Glutamatergic neuron (in vitro differentiated cells): ENCODE results near the gene B3GLCT. TPM values are rescaled to one million over a fixed set of nuclear protein-coding genes. Genes with fewer than 3 reads are reported as not detected.

ENCODE experiments used
- DNase-seq: peaks from one replicate; pipeline ENCODE4 v3.0.0; 2022
- H3K27ac Mint-ChIP-seq: one replicate; pipeline ENCODE4 v1.8.0; 2020; ENCODE audit warnings: mild to moderate bottlenecking, mixed read lengths, inconsistent platforms; ENCODE audit not compliant: unreplicated experiment
- H3K27me3 Mint-ChIP-seq: one replicate; pipeline ENCODE4 v1.8.0; 2020; ENCODE audit warnings: mild to moderate bottlenecking, moderate library complexity, mixed read lengths, inconsistent platforms; ENCODE audit not compliant: unreplicated experiment
- H3K36me3 Mint-ChIP-seq: one replicate; pipeline ENCODE4 v1.8.0; 2020; ENCODE audit warnings: mild to moderate bottlenecking, mixed read lengths, inconsistent platforms; ENCODE audit not compliant: unreplicated experiment
- H3K4me1 Mint-ChIP-seq: one replicate; pipeline ENCODE4 v1.8.0; 2020; ENCODE audit warnings: mild to moderate bottlenecking, low read depth, mixed read lengths, inconsistent platforms; ENCODE audit not compliant: unreplicated experiment
- H3K4me3 Mint-ChIP-seq: one replicate; pipeline ENCODE4 v1.8.0; 2020; ENCODE audit warnings: mild to moderate bottlenecking, mixed read lengths, inconsistent platforms; ENCODE audit not compliant: unreplicated experiment
- H3K9me3 Mint-ChIP-seq: one replicate; pipeline ENCODE4 v1.8.0; 2020; ENCODE audit warnings: mild to moderate bottlenecking, moderate library complexity, mixed read lengths, inconsistent platforms; ENCODE audit not compliant: unreplicated experiment
- total RNA-seq: library from RNA; stranded (reverse); fragmentation: NEBNext Ultra II Directional; extraction: Animal tissue kit (Norgen Biotek cat#: 25700); gene quantifications from one replicate; pipeline ENCODE4 v1.2.1, GENCODE V29; 2021; ENCODE audit not compliant: unreplicated experiment
- TF ChIP-seq, protein P1 (sequence below): fragments of 200-600 bp; sonication (generic); IDR thresholded peaks from one replicate; pipeline ENCODE4 v1.5.0; 2021; ENCODE audit not compliant: partially characterized antibody, unreplicated experiment

B3GLCT gene
- total RNA-seq, 1 donor from 2014 or later = 11.6 TPM

DNA sequence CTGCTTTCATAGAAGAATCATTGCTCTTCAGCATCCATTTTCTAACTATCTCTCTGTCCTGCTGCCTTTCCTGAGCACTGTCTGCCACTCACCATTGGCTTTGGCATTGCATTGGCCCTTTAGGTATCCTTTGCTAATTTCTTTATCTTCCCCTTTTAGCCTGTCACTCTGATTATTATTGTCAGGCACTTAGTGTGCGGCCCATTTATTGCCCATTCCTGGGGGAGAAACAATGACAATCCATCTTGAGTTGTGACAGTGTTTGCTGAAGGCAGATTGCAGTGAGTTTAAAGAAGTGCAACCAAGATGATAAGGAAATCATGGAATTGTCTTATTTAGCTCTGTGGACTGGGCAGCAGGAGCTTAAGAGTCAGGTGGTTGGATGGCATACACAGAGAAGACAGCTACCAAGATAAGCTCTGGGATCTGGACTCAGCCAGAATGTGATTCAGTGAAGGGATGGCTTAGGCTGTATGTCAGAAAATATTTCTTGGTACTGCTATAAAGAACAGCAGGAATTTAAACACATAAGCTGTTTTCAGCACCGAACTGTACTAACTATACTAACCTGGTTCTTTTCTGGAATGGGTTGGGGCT is 25.3 kb downstream of the B3GLCT start:
- Mint-ChIP-seq H3K4me1 (peaks cover 14% of the 10 kb centered on the region), H3K36me3 (peaks cover 4% of the 10 kb centered on the region), H3K27ac (no peak overlapping the region), H3K27me3 (no peaks in the 10 kb centered on the region), H3K9me3 (no peaks in the 10 kb centered on the region), H3K4me3 (no peak overlapping the region)
- TF ChIP-seq, protein P1, sequence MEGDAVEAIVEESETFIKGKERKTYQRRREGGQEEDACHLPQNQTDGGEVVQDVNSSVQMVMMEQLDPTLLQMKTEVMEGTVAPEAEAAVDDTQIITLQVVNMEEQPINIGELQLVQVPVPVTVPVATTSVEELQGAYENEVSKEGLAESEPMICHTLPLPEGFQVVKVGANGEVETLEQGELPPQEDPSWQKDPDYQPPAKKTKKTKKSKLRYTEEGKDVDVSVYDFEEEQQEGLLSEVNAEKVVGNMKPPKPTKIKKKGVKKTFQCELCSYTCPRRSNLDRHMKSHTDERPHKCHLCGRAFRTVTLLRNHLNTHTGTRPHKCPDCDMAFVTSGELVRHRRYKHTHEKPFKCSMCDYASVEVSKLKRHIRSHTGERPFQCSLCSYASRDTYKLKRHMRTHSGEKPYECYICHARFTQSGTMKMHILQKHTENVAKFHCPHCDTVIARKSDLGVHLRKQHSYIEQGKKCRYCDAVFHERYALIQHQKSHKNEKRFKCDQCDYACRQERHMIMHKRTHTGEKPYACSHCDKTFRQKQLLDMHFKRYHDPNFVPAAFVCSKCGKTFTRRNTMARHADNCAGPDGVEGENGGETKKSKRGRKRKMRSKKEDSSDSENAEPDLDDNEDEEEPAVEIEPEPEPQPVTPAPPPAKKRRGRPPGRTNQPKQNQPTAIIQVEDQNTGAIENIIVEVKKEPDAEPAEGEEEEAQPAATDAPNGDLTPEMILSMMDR = no peak
- DNase-seq = no peak

DNA sequence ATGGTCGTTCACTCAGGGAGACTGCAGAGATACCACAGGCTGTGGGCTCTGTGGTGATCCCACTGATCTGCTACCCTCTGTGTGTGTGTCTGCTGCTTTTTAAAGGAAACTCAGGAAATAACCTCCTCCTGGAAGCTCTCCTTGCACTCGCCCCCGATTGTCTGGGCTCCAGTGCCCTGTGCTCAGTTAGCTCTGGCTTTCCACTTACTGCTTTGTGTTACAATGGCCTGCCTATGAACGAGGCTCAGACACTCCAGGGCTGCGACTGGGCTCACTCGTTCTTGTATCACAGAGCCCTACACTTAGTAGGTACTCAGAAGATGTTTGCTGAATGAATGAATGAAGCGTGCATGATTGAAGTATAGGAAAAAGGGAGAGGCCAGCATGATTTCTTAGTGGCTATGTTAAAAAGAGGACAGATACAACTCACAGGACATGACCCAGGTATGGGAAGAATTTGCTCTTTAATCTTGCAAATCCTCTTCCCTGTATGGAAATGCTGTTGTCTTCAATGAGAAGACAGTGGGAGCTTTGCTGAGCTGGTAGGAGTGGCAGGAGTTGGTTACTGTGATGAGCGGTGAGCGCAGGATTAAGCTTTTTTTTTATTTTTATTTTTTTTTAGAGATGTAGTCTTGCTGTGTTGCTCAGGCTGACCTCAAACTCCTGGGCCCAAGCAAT is 26.4 kb downstream of the B3GLCT start:
- Mint-ChIP-seq H3K27me3 (no peaks in the 10 kb centered on the region), H3K4me1 (peaks cover 19% of the 10 kb centered on the region), H3K4me3 (no peak overlapping the region), H3K36me3 (peaks cover 4% of the 10 kb centered on the region), H3K9me3 (peaks cover 3% of the 10 kb centered on the region), H3K27ac (peak overlapping the region; percentile 5)
- TF ChIP-seq, protein P1 = no peak
- DNase-seq = no peak

DNA sequence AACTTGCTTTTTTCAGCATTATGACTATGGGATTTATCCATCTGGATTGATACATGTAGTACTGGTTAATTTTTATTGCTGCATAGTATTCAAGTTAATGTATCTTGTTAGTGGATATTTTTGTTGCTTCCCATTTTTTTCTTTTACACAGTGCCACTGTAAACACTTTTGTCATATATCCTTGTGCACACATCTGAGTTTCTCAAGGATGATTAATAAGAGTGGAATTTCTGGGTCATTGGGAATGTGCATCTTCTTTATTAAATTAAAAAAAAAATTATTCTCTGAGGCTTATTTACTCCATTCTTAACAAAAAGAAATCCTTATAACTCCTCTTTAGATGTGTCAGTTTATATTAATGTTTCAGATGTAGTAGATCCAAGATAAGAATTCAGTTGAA is 27.3 kb downstream of the B3GLCT start:
- TF ChIP-seq, protein P1 = no peak
- no peak for DNase-seq
- Mint-ChIP-seq H3K4me3 (no peak overlapping the region), H3K36me3 (peaks cover 5% of the 10 kb centered on the region), H3K9me3 (peaks cover 3% of the 10 kb centered on the region), H3K4me1 (peaks cover 19% of the 10 kb centered on the region), H3K27ac (no peak overlapping the region), H3K27me3 (no peaks in the 10 kb centered on the region)

DNA sequence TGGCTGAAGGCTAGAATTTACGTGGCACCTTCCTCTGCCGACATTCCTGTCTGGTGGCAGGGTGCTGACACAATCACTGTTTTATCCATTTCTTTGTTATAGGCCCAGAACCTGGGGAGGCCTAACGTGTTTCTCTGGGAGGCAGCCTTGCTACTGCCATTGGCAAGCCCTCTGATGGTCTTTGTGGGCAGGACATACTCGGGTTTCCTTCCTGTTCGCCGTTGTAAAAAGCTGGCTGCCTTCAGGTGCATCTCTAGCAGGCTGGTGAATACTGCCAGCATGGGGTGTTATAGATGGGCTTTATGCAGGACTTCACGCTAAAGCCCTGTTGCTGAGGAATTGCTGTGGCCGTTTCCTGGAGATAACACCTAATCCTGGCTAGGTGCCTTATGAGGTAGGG is 28.1 kb downstream of the B3GLCT start:
- H3K4me1 Mint-ChIP-seq = peaks cover 19% of the 10 kb centered on the region
- TF ChIP-seq, protein P1 = no peak
- no peaks in the 10 kb centered on the region for H3K27me3 Mint-ChIP-seq
- H3K27ac Mint-ChIP-seq = no peak overlapping the region
- H3K36me3 Mint-ChIP-seq = peaks cover 5% of the 10 kb centered on the region
- no peak for DNase-seq
- no peak overlapping the region for H3K4me3 Mint-ChIP-seq
- peaks cover 3% of the 10 kb centered on the region for H3K9me3 Mint-ChIP-seq

DNA sequence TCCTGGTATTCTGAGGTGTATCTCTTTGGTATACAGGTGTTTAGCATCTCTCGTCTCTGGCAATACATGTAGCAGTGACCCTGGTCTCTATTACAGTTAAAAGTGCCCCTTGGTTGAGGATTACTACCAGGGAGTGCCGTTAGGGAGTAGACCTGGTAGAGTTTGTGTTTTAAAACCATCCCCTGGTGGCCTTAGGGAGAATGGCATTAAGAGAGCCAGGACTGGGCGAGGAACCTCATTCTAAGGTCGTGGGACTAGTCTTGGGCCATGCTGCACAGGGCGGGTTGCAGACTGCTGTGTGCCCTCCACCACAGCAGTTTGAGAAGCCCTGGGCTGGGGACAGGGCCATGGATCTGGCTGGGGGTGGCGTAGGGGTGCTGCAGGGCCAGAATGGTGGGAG is 35.0 kb downstream of the B3GLCT start:
- H3K27ac Mint-ChIP-seq = no peak overlapping the region
- peaks cover 5% of the 10 kb centered on the region for H3K9me3 Mint-ChIP-seq
- peaks cover 9% of the 10 kb centered on the region for H3K4me1 Mint-ChIP-seq
- peaks cover 2% of the 10 kb centered on the region for H3K27me3 Mint-ChIP-seq
- TF ChIP-seq, protein P1 = peak; percentile 43
- DNase-seq = no peak
- peaks cover 5% of the 10 kb centered on the region for H3K36me3 Mint-ChIP-seq
- H3K4me3 Mint-ChIP-seq = no peak overlapping the region
